Neuron (in vitro differentiated cells): Measurements from ENCODE around the gene HJV.
"Not testable (repeated sequence)": the region's sequence is repeated elsewhere in the genome, so short reads cannot be mapped to it uniquely, and the experiment has no call there.

Experiments
- H2AFZ ChIP-seq: one replicate; pipeline ENCODE4 v1.6.1; 2013; ENCODE audit warnings: low read depth, mild to moderate bottlenecking, inconsistent platforms, low read length, moderate library complexity
- H3K27me3 ChIP-seq: one replicate; pipeline ENCODE4 v1.6.1; 2013; ENCODE audit warnings: low read length; ENCODE audit not compliant: insufficient read depth
- H3K36me3 ChIP-seq: one replicate; pipeline ENCODE4 v1.6.1; 2013; ENCODE audit warnings: low read length; ENCODE audit not compliant: insufficient read depth
- H3K4me1 ChIP-seq: one replicate; pipeline ENCODE4 v1.6.1; 2013; ENCODE audit warnings: low read length; ENCODE audit not compliant: insufficient read depth
- H3K4me3 ChIP-seq: 2 replicates; pipeline ENCODE4 v1.5.1; 2013; ENCODE audit warnings: mild to moderate bottlenecking, low read length, moderate library complexity
- H3K9me3 ChIP-seq: one replicate; pipeline ENCODE4 v1.6.1; 2013; ENCODE audit warnings: low read length

The HJV gene, protein sequence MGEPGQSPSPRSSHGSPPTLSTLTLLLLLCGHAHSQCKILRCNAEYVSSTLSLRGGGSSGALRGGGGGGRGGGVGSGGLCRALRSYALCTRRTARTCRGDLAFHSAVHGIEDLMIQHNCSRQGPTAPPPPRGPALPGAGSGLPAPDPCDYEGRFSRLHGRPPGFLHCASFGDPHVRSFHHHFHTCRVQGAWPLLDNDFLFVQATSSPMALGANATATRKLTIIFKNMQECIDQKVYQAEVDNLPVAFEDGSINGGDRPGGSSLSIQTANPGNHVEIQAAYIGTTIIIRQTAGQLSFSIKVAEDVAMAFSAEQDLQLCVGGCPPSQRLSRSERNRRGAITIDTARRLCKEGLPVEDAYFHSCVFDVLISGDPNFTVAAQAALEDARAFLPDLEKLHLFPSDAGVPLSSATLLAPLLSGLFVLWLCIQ

GRCh38 chr1:146021622-146022402 lies at the start of gene HJV:
HJV (minus strand) TSS chr1:146021735; CDS start chr1:146020231, 1,504 bp downstream.
- Histone ChIP-seq H2AFZ (no peak within 1 kb of the TSS), H3K9me3 (peaks cover 3% of the 10 kb centered on the region), H3K36me3 (no peaks in the 10 kb centered on the region), H3K4me1 (no peaks in the 10 kb centered on the region), H3K27me3 (peaks cover 43% of the 10 kb centered on the region), H3K4me3 (no peak within 1 kb of the TSS)

GRCh38 chr1:146059148-146059547 lies 37.6 kb upstream of the HJV start:
- H3K9me3 ChIP-seq, result not testable (repeated sequence)

GRCh38 chr1:146051852-146052676 lies 30.5 kb upstream of the HJV start:
- H3K4me3 ChIP-seq, result peak overlapping the region; percentile 52
- H2AFZ ChIP-seq, result peak overlapping the region; percentile 39
- H3K27me3 ChIP-seq, H3K36me3 ChIP-seq, H3K9me3 ChIP-seq, H3K4me1 ChIP-seq: not testable (repeated sequence)

More at GRCh38 chr1:146059148-146059547, 37.6 kb upstream of the HJV start:
- not testable (repeated sequence) for H3K4me1 ChIP-seq, H3K4me3 ChIP-seq, H2AFZ ChIP-seq, H3K36me3 ChIP-seq, H3K27me3 ChIP-seq

DNA sequence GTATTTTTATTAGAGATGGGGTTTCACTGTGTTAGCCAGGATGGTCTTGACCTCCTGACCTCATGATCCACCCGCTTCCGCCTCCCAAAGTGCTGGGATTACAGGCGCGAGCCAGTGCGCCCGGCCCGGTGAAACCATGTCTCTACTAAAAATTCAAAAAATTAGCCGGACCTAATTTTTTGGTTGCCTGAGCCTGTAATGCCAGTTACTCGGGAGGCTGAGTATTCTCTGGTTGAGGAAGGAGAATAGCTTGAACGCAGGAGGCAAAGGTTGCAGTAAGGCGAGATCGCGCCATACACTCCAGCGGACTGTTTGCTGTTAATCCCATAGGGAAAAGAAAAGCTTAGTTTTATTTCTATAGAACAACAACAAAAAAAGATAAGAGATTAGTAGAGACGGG lies 29.9 kb upstream of the HJV start:
- H3K27me3 ChIP-seq, result no peaks in the 10 kb centered on the region
- no peaks in the 10 kb centered on the region for H3K36me3 ChIP-seq
- H2AFZ ChIP-seq, result peak overlapping the region; percentile 39
- H3K9me3 ChIP-seq, result no peaks in the 10 kb centered on the region
- H3K4me1 ChIP-seq, result no peaks in the 10 kb centered on the region
- peak overlapping the region; percentile 52 for H3K4me3 ChIP-seq

DNA sequence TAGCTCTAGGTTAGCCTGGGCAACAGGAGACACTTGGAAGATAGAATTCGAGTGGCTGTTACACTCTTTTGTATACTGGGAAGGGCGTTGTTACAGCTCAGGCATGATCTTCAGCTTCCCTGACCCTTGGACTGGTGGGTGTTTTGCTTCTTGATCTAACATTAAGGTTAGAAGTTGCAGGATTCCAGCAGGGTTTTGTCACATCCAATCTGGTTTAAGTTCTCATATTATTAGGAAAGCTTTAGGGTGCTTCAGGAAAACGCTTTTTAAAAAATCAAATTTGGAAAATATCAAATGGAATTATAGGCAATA lies 29.1 kb upstream of the HJV start:
- H3K27me3 ChIP-seq, H2AFZ ChIP-seq, H3K36me3 ChIP-seq, H3K9me3 ChIP-seq, H3K4me3 ChIP-seq, H3K4me1 ChIP-seq: not testable (repeated sequence)

- H3K4me1 ChIP-seq, H3K36me3 ChIP-seq, H3K9me3 ChIP-seq, H2AFZ ChIP-seq, H3K4me3 ChIP-seq, H3K27me3 ChIP-seq: not testable (repeated sequence)
These were observed 28.5 kb upstream of the HJV start for GRCh38 chr1:146049866-146050651.

GRCh38 chr1:146049436-146049835 lies 27.9 kb upstream of the HJV start:
- H3K27me3 ChIP-seq, result no peaks in the 10 kb centered on the region
- H3K4me1 ChIP-seq, result no peaks in the 10 kb centered on the region
- no peak overlapping the region for H2AFZ ChIP-seq
- H3K9me3 ChIP-seq, result no peaks in the 10 kb centered on the region
- no peak overlapping the region for H3K4me3 ChIP-seq
- H3K36me3 ChIP-seq, result no peaks in the 10 kb centered on the region

- not testable (repeated sequence) for H3K4me1 ChIP-seq
These were observed 27.1 kb upstream of the HJV start for GRCh38 chr1:146048514-146049115.

GRCh38 chr1:146046664-146047063 lies 25.1 kb upstream of the HJV start:
- Histone ChIP-seq H3K9me3 (no peaks in the 10 kb centered on the region), H2AFZ (no peak overlapping the region), H3K4me1 (no peaks in the 10 kb centered on the region), H3K36me3 (no peaks in the 10 kb centered on the region), H3K4me3 (no peak overlapping the region), H3K27me3 (no peaks in the 10 kb centered on the region)

More at GRCh38 chr1:146048514-146049115, 27.1 kb upstream of the HJV start:
- not testable (repeated sequence) for H3K36me3 ChIP-seq, H3K9me3 ChIP-seq, H2AFZ ChIP-seq, H3K27me3 ChIP-seq, H3K4me3 ChIP-seq

- H3K36me3 ChIP-seq, result no peaks in the 10 kb centered on the region
- peak overlapping the region; percentile 93 for H3K4me3 ChIP-seq
- no peak overlapping the region for H2AFZ ChIP-seq
- no peaks in the 10 kb centered on the region for H3K27me3 ChIP-seq
- H3K4me1 ChIP-seq, result peaks cover 5% of the 10 kb centered on the region
- H3K9me3 ChIP-seq, result no peaks in the 10 kb centered on the region
These were observed 18.3 kb upstream of the HJV start for GRCh38 chr1:146039844-146040194.

DNA sequence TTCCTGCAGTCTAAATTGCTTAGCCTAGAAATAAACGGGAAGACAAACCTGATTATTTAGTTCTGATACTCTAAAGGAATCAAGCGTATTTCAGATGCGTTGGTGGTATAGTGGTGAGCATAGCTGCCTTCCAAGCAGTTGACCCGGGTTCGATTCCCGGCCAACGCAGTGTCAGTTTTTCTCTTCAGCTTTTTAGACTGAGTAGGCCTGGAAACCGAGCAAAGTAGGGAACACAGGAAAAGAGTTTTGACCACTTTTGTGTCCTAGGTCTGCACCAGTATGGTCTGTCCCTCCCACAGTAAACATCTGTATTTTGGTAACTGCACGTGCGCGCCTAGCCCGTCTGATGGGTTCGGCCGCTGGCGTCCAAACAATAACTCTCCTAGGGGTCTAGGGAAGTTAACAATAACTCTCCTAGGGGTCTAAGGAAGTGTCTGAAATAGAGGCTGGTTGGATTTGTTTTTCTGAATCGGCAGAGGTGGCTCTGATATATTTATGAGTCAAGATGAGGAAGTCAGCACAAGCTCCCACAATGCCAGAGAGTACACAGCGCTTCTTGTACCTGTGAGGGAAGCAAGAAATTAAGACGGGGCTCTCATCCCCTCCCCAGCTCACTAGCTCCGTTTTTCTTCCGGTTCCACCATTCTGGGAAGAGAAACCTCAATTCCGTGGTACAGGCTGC lies 15.6 kb upstream of the HJV start:
- no peaks in the 10 kb centered on the region for H3K9me3 ChIP-seq
- H3K4me3 ChIP-seq, result peak overlapping the region; percentile 93
- peak overlapping the region; percentile 99 for H2AFZ ChIP-seq
- H3K36me3 ChIP-seq, result no peaks in the 10 kb centered on the region
- peaks cover 7% of the 10 kb centered on the region for H3K4me1 ChIP-seq
- no peaks in the 10 kb centered on the region for H3K27me3 ChIP-seq
